Neuronal stem cell (in vitro differentiated cells): ENCODE data around the gene SLC39A7.
"Not testable (repeated sequence)": the region's sequence is repeated elsewhere in the genome, so short reads cannot be mapped to it uniquely, and the experiment has no call there.

Source experiments
- DNase-seq: peaks from one replicate; pipeline ENCODE4 v3.0.0-alpha.2; 2013; ENCODE audit warnings: low spot score
- H2AFZ ChIP-seq: one replicate; pipeline ENCODE4 v1.6.1; 2013; ENCODE audit warnings: mild to moderate bottlenecking, low read length, inconsistent platforms
- H2AK5ac ChIP-seq: 2 replicates; pipeline ENCODE4 v1.6.1; 2013; ENCODE audit warnings: low read depth, mild to moderate bottlenecking, inconsistent platforms, low read length, moderate library complexity, mixed read lengths
- H2BK120ac ChIP-seq: 2 replicates; pipeline ENCODE4 v1.6.1; 2013; ENCODE audit warnings: low read depth, mild to moderate bottlenecking, inconsistent platforms, low read length, moderate library complexity, mixed read lengths
- H2BK12ac ChIP-seq: one replicate; pipeline ENCODE4 v1.6.1; 2013; ENCODE audit warnings: low read length, inconsistent platforms
- H2BK15ac ChIP-seq: 2 replicates; pipeline ENCODE4 v1.6.1; 2013; ENCODE audit warnings: mild to moderate bottlenecking, low read length, inconsistent platforms, mixed read lengths
- H2BK5ac ChIP-seq: one replicate; pipeline ENCODE4 v1.6.1; 2013; ENCODE audit warnings: inconsistent platforms, mild to moderate bottlenecking, low read length, moderate library complexity
- H3K14ac ChIP-seq: one replicate; pipeline ENCODE4 v1.6.1; 2013; ENCODE audit warnings: low read length, inconsistent platforms
- H3K18ac ChIP-seq: 2 replicates; pipeline ENCODE4 v1.6.1; 2013; ENCODE audit warnings: low read length, inconsistent platforms
- H3K23ac ChIP-seq: 2 replicates; pipeline ENCODE4 v1.6.1; 2013; ENCODE audit warnings: low read depth, mild to moderate bottlenecking, mixed read lengths, low read length, inconsistent platforms; ENCODE audit not compliant: poor library complexity
- H3K27ac ChIP-seq: replicated peaks from 3 replicates; pipeline ENCODE4 v1.5.1; 2013; ENCODE audit warnings: low read length, inconsistent platforms
- H3K27me3 ChIP-seq, 3 experiments: 2 replicates each; pipeline ENCODE4 v1.6.1; 2013; ENCODE audit warnings: low read length in 3 of 3, mild to moderate bottlenecking in 2 of 3, inconsistent platforms in 1 of 3, low read depth in 1 of 3, mixed read lengths in 1 of 3, moderate library complexity in 1 of 3; ENCODE audit not compliant: control insufficient read depth in 3 of 3, insufficient read depth in 3 of 3
- H3K36me3 ChIP-seq, 2 donors: replicated peaks in 1 of 2; 2 replicates each; pipeline ENCODE4 v1.6.1; 2013; ENCODE audit warnings: low read length in 2 of 2; ENCODE audit not compliant: control insufficient read depth in 2 of 2, insufficient read depth in 2 of 2
- H3K4ac ChIP-seq: 2 replicates; pipeline ENCODE4 v1.6.1; 2013; ENCODE audit warnings: inconsistent platforms, mild to moderate bottlenecking, low read length, moderate library complexity
- H3K4me1 ChIP-seq, 2 donors: 1 replicate in 1 of 2; 2 replicates in 1 of 2; pipeline ENCODE4 v1.6.1; 2013; ENCODE audit warnings: low read length in 2 of 2, low read depth in 1 of 2; ENCODE audit not compliant: control insufficient read depth in 2 of 2, insufficient read depth in 1 of 2
- H3K4me2 ChIP-seq: one replicate; pipeline ENCODE4 v1.6.1; 2013; ENCODE audit warnings: mild to moderate bottlenecking, low read length, inconsistent platforms; ENCODE audit not compliant: insufficient read depth, poor library complexity, severe bottlenecking
- H3K4me3 ChIP-seq, 2 donors: 2 replicates each; pipeline ENCODE4 v1.5.1; 2013; ENCODE audit warnings: low read length in 2 of 2, mild to moderate bottlenecking in 2 of 2, inconsistent platforms in 1 of 2, moderate library complexity in 1 of 2
- H3K79me1 ChIP-seq: one replicate; pipeline ENCODE4 v1.6.1; 2013; ENCODE audit warnings: low read depth, mild to moderate bottlenecking, inconsistent platforms, low read length, moderate library complexity
- H3K9ac ChIP-seq: one replicate; pipeline ENCODE4 v1.6.1; 2013; ENCODE audit warnings: mild to moderate bottlenecking, low read depth, low read length, inconsistent platforms; ENCODE audit not compliant: poor library complexity
- H3K9me3 ChIP-seq, 2 donors: replicated peaks in 1 of 2; 2 replicates each; pipeline versions ENCODE3 to v1.6.1; 2013; ENCODE audit warnings: low read length in 2 of 2, mild to moderate bottlenecking in 2 of 2, inconsistent platforms in 1 of 2, low read depth in 1 of 2, mixed read lengths in 1 of 2, moderate library complexity in 1 of 2; ENCODE audit not compliant: control insufficient read depth in 2 of 2, insufficient read depth in 1 of 2
- H4K8ac ChIP-seq: one replicate; pipeline ENCODE4 v1.6.1; 2013; ENCODE audit warnings: low read depth, mild to moderate bottlenecking, inconsistent platforms, low read length, moderate library complexity
- H4K91ac ChIP-seq: one replicate; pipeline ENCODE4 v1.6.1; 2013; ENCODE audit warnings: low read length, low read depth, mild to moderate bottlenecking, inconsistent platforms; ENCODE audit not compliant: poor library complexity
- WGBS, 2 donors: extraction: QIAGEN DNeasy Blood & Tissue Kit; methylation state at CpG; one replicate each; pipeline ENCODE4 v1.1.7; 2013; ENCODE audit warnings: missing lambda C conversion rate in 2 of 2, mixed read lengths in 1 of 2; ENCODE audit not compliant: insufficient read length in 2 of 2, insufficient replicate concordance in 1 of 2; ENCODE audit errors: extremely low coverage in 2 of 2; 5-methylcytosine and 5-hydroxymethylcytosine counted together

Gene SLC39A7

GRCh38 chr6:33216117-33216649 is 15.5 kb downstream of the SLC39A7 start:
- Histone ChIP-seq H3K4ac (no peak overlapping the region), H3K36me3 (peaks cover 9 to 13% of the 10 kb centered on the region in 2 donors), H2AFZ (no peak overlapping the region), H3K27me3 (peaks cover 0 to 26% (median 0%) of the 10 kb centered on the region in 3 experiments), H3K4me2 (no peak overlapping the region), H4K91ac (no peak overlapping the region), H3K14ac (peak overlapping the region; percentile 60), H3K9me3 (no peaks in the 10 kb centered on the region), H3K4me1 (peaks cover 12 to 32% of the 10 kb centered on the region in 2 donors), H3K18ac (peak overlapping the region; percentile 17), H4K8ac (no peak overlapping the region), H3K9ac (no peak overlapping the region), H3K27ac (no peak overlapping the region), H3K23ac (peak overlapping the region; percentile 76), H2AK5ac (no peak overlapping the region), H3K4me3 (no peak overlapping the region), H2BK12ac (peak overlapping the region; percentile 61), H3K79me1 (no peaks in the 10 kb centered on the region), H2BK15ac (peak overlapping the region; percentile 47), H2BK120ac (no peak overlapping the region), H2BK5ac (no peak overlapping the region)
- DNase-seq = no peak
- no CpG with 5 or more reads among the region's 4 CpGs for WGBS, 2 donors

GRCh38 chr6:33217246-33217645 is 16.6 kb downstream of the SLC39A7 start:
- H3K9me3 ChIP-seq = no peaks in the 10 kb centered on the region
- peaks cover 2 to 3% of the 10 kb centered on the region in 2 donors for H3K36me3 ChIP-seq
- no peak overlapping the region for H3K4me3 ChIP-seq
- no peak overlapping the region for H4K8ac ChIP-seq
- no peak overlapping the region for H3K23ac ChIP-seq
- H3K9ac ChIP-seq = no peak overlapping the region
- H2AFZ ChIP-seq = no peak overlapping the region
- no peaks in the 10 kb centered on the region for H3K79me1 ChIP-seq
- no peak overlapping the region for H3K18ac ChIP-seq
- H4K91ac ChIP-seq = no peak overlapping the region
- H3K4me2 ChIP-seq = no peak overlapping the region
- no peak overlapping the region for H2BK12ac ChIP-seq
- H3K4ac ChIP-seq = no peak overlapping the region
- H2BK5ac ChIP-seq = no peak overlapping the region
- DNase-seq = no peak
- WGBS, 2 donors = no CpG with 5 or more reads among the region's 6 CpGs
- H2BK120ac ChIP-seq = no peak overlapping the region
- H2AK5ac ChIP-seq = no peak overlapping the region
- H3K27me3 ChIP-seq = peaks cover 0 to 26% (median 0%) of the 10 kb centered on the region in 3 experiments
- H3K27ac ChIP-seq = no peak overlapping the region
- H3K14ac ChIP-seq = no peak overlapping the region
- no peak overlapping the region for H2BK15ac ChIP-seq
- peaks cover 12 to 30% of the 10 kb centered on the region in 2 donors for H3K4me1 ChIP-seq

GRCh38 chr6:33217681-33218080 is 17.0 kb downstream of the SLC39A7 start:
- no peak overlapping the region for H2BK120ac ChIP-seq
- H3K79me1 ChIP-seq = no peaks in the 10 kb centered on the region
- H3K14ac ChIP-seq = no peak overlapping the region
- H3K4ac ChIP-seq = no peak overlapping the region
- no peak overlapping the region for H4K8ac ChIP-seq
- DNase-seq = no peak
- H2BK5ac ChIP-seq = no peak overlapping the region
- peak overlapping the region in 1 of 2 donors; percentile 23 for H3K4me3 ChIP-seq
- H2BK15ac ChIP-seq = no peak overlapping the region
- no peak overlapping the region for H3K27ac ChIP-seq
- H3K36me3 ChIP-seq = no peaks in the 10 kb centered on the region
- no peak overlapping the region for H3K9ac ChIP-seq
- WGBS, 2 donors = no CpG with 5 or more reads among the region's 3 CpGs
- H2BK12ac ChIP-seq = no peak overlapping the region
- no peak overlapping the region for H2AK5ac ChIP-seq
- no peak overlapping the region for H3K23ac ChIP-seq
- H3K18ac ChIP-seq = no peak overlapping the region
- H3K4me1 ChIP-seq = peaks cover 10 to 26% of the 10 kb centered on the region in 2 donors
- no peak overlapping the region for H3K4me2 ChIP-seq
- no peak overlapping the region for H4K91ac ChIP-seq
- no peaks in the 10 kb centered on the region for H3K9me3 ChIP-seq
- H2AFZ ChIP-seq = no peak overlapping the region
- peaks cover 0 to 26% (median 0%) of the 10 kb centered on the region in 3 experiments for H3K27me3 ChIP-seq

GRCh38 chr6:33226503-33227120 is 25.9 kb downstream of the SLC39A7 start:
- H3K4me1 ChIP-seq, H3K4me2 ChIP-seq, H3K14ac ChIP-seq, H2AK5ac ChIP-seq, H3K4me3 ChIP-seq, H3K79me1 ChIP-seq, H4K8ac ChIP-seq, H3K9ac ChIP-seq, H2AFZ ChIP-seq, H3K18ac ChIP-seq, H3K36me3 ChIP-seq, H2BK12ac ChIP-seq, H3K9me3 ChIP-seq, H2BK120ac ChIP-seq, H3K4ac ChIP-seq, H2BK5ac ChIP-seq, DNase-seq, H4K91ac ChIP-seq, H3K27ac ChIP-seq, H2BK15ac ChIP-seq, H3K23ac ChIP-seq: not testable (repeated sequence)
- peaks cover 0 to 18% (median 0%) of the 10 kb centered on the region in 3 experiments for H3K27me3 ChIP-seq
- WGBS, 2 donors = no CpG with 5 or more reads among the region's 14 CpGs
